T-helper 17 cell (primary cell): Measurements from ENCODE around the gene OBP2A. TPM values are rescaled to one million over a fixed set of nuclear protein-coding genes. Genes with fewer than 3 reads are reported as not detected.

Experiments
- ATAC-seq: fragments of 150-1000 bp; cut with Tn5 transposase; 2 replicates; pipeline ENCODE4 v1.10.0; 2021; ENCODE audit warnings: mild to moderate bottlenecking, moderate library complexity
- DNase-seq, 3 donors: peaks; one replicate each; pipeline versions ENCODE4 v3.0.0 to v3.0.0-alpha.2; 2020 to 2021
- H3K9me3 ChIP-seq: one replicate; pipeline ENCODE4 v1.7.0; 2013; ENCODE audit warnings: low read length, mild to moderate bottlenecking; ENCODE audit not compliant: control insufficient read depth, poor library complexity, severe bottlenecking
- H3K27ac Mint-ChIP-seq: one replicate; pipeline ENCODE4 v1.8.0; 2022; ENCODE audit warnings: mild to moderate bottlenecking, moderate library complexity, mixed read lengths
- H3K27me3 Mint-ChIP-seq: one replicate; pipeline ENCODE4 v1.8.0; 2022; ENCODE audit warnings: mixed read lengths
- H3K36me3 Mint-ChIP-seq: one replicate; pipeline ENCODE4 v1.8.0; 2022; ENCODE audit warnings: low read depth, mixed read lengths
- H3K4me1 Mint-ChIP-seq: one replicate; pipeline ENCODE4 v1.8.0; 2022; ENCODE audit warnings: mild to moderate bottlenecking, mixed read lengths
- H3K4me3 Mint-ChIP-seq: one replicate; pipeline ENCODE4 v1.8.0; 2022; ENCODE audit warnings: mild to moderate bottlenecking, moderate library complexity, mixed read lengths
- total RNA-seq, 4 donors: library from RNA in 2 of 4; stranded (reverse) in 2 of 4; gene quantifications; one replicate each; pipeline ENCODE4 v1.2.3 and lab custom pipeline; 2022 to 2026

The OBP2A gene
- total RNA-seq, 2 donors from 2014 or later = not detected

DNA sequence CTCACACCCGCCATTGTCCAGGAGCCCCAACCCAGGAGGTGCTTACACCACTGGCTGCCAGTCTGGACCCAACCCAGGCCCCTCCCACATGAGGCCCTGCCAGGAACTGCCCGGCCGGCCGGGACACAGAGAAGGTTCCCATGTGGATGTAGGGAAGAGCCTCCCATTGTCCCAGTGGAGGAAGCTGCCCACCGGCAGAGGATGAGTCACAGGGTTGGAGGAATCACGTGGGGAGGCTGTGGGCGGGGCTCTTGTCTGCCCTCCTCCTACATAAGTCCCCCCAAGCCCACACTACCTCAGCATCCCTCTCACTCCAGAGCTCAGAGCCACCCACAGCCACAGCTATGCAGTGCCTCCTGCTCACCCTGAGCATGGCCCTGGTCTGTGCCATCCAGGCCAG is 41.7 kb downstream of the OBP2A start:
- DNase-seq = no peak
- Mint-ChIP-seq H3K27me3 (peaks cover 30% of the 10 kb centered on the region), H3K4me1 (peaks cover 2% of the 10 kb centered on the region), H3K27ac (no peak overlapping the region), H3K36me3 (peaks cover 4% of the 10 kb centered on the region), H3K4me3 (no peak overlapping the region)
- ATAC-seq = no peak
- no peaks in the 10 kb centered on the region for H3K9me3 ChIP-seq

GRCh38 chr9:135588371-135588770 is 42.4 kb downstream of the OBP2A start:
- peaks cover 2% of the 10 kb centered on the region for H3K4me1 Mint-ChIP-seq
- H3K9me3 ChIP-seq = no peaks in the 10 kb centered on the region
- no peak overlapping the region for H3K4me3 Mint-ChIP-seq
- DNase-seq = no peak
- no peak for ATAC-seq
- H3K27me3 Mint-ChIP-seq = peaks cover 26% of the 10 kb centered on the region
- H3K36me3 Mint-ChIP-seq = peaks cover 4% of the 10 kb centered on the region
- no peak overlapping the region for H3K27ac Mint-ChIP-seq

DNA sequence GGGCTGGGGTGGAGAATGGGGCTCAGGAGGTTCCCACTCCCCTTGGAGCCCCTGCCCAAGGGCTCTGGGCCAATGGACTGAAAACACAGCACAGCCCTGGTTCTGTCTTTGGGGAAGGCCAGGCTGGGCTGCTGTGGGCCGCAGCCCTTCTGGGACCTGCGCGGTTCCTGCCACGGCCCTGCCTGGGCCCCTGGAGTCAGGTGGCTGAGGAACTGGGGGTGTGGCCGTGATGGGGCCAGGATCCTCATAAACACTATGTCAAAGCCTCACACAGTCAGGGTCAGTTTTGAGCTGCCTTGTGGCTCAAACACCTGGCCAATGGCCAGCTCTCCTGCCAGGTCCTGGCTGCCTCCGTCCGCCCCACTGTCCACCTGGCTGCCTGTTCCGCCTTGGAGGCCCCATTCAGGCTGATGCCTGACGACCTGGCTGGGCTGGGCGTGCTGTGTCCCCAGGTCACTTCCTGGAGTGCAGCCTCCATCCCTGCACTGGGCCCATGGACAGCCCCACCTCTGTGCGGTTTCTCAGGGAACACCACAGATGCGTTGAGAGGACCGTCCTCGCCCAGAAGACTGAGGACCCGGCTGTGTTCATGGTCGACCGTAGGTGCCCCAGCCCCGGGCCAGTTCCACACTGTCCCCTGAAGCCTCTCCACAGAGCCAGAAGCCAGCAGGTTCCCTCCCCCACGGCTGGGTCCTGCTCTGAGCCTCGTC is 43.1 kb downstream of the OBP2A start:
- H3K36me3 Mint-ChIP-seq = peaks cover 4% of the 10 kb centered on the region
- no peak overlapping the region for H3K4me3 Mint-ChIP-seq
- ATAC-seq (no peak), DNase-seq (no peak)
- H3K4me1 Mint-ChIP-seq = peaks cover 2% of the 10 kb centered on the region
- H3K27me3 Mint-ChIP-seq = peaks cover 29% of the 10 kb centered on the region
- H3K27ac Mint-ChIP-seq = no peak overlapping the region
- H3K9me3 ChIP-seq = no peaks in the 10 kb centered on the region

GRCh38 chr9:135589596-135590485 is 43.9 kb downstream of the OBP2A start:
- no peak overlapping the region for H3K4me3 Mint-ChIP-seq
- H3K9me3 ChIP-seq = no peaks in the 10 kb centered on the region
- no peak for ATAC-seq
- no peak overlapping the region for H3K27ac Mint-ChIP-seq
- no peak for DNase-seq
- H3K4me1 Mint-ChIP-seq = peaks cover 2% of the 10 kb centered on the region
- peaks cover 4% of the 10 kb centered on the region for H3K36me3 Mint-ChIP-seq
- peaks cover 23% of the 10 kb centered on the region for H3K27me3 Mint-ChIP-seq

DNA sequence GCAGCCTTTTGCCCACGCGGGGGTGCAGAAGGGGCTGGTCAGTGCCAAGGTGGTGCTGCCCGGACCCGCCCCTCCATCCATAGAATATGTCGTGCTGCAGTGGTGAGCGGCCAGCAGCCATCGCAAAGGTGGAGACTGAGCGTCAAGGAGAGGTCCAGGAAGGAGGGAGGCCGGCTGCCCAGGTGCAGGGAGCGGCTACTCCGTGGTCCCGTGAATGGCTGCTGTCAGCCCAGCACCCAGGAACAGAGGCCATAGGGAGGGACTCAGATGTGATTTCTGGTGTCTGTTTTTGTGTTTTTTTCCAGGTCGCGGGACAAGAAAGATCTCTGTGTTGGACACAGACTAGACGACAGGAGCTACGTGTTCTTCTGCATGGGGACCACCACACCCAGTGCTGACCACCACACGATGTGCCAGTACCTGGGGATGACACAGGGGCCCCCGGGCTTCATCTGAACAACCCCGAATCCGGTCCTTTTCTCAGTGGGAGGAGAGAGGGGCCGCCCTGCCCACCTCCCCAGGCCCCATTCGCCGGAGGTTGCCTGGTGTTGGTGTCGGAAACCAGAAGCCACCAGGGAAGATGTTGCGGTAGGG is 44.7 kb downstream of the OBP2A start:
- Mint-ChIP-seq H3K36me3 (peaks cover 4% of the 10 kb centered on the region), H3K27me3 (peaks cover 19% of the 10 kb centered on the region), H3K4me1 (peaks cover 2% of the 10 kb centered on the region), H3K4me3 (no peak overlapping the region), H3K27ac (no peak overlapping the region)
- ATAC-seq (no peak), DNase-seq (no peak)
- H3K9me3 ChIP-seq = no peaks in the 10 kb centered on the region

GRCh38 chr9:135591506-135592330 is 45.8 kb downstream of the OBP2A start:
- peaks cover 2% of the 10 kb centered on the region for H3K4me1 Mint-ChIP-seq
- H3K27ac Mint-ChIP-seq = no peak overlapping the region
- ATAC-seq (no peak), DNase-seq (no peak)
- H3K36me3 Mint-ChIP-seq = peaks cover 4% of the 10 kb centered on the region
- H3K9me3 ChIP-seq = no peaks in the 10 kb centered on the region
- peaks cover 23% of the 10 kb centered on the region for H3K27me3 Mint-ChIP-seq
- no peak overlapping the region for H3K4me3 Mint-ChIP-seq

GRCh38 chr9:135592331-135592590 is 46.3 kb downstream of the OBP2A start:
- Mint-ChIP-seq H3K36me3 (peaks cover 4% of the 10 kb centered on the region), H3K4me3 (no peak overlapping the region), H3K27ac (no peak overlapping the region), H3K27me3 (peaks cover 27% of the 10 kb centered on the region), H3K4me1 (peaks cover 2% of the 10 kb centered on the region)
- H3K9me3 ChIP-seq = no peaks in the 10 kb centered on the region
- DNase-seq (no peak), ATAC-seq (no peak)

DNA sequence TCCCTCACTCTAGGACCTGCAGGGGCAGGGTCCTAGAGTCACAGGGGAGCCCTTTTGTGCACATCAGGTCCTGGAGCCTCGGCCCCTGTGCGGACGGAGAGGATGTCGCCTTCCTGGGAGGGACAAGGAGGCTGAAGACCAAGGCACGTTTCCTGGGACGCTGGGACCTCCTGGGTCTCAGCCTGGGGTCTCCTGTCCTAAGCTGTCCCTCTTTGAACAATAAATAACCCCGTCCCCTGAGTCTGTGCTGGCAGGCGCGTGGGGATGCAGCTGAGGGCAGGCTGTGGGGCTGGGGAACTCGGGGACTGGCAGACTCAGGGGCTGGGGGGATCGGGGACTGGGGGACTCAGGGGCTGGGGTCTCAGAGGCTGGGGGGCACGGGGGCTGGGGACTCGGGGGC is 46.7 kb downstream of the OBP2A start:
- Mint-ChIP-seq H3K27me3 (peaks cover 28% of the 10 kb centered on the region), H3K4me3 (no peak overlapping the region), H3K36me3 (peaks cover 4% of the 10 kb centered on the region), H3K4me1 (peaks cover 2% of the 10 kb centered on the region), H3K27ac (no peak overlapping the region)
- DNase-seq = no peak
- H3K9me3 ChIP-seq = no peaks in the 10 kb centered on the region
- no peak for ATAC-seq

- ATAC-seq (no peak), DNase-seq (no peak)
- Mint-ChIP-seq H3K4me3 (no peak overlapping the region), H3K36me3 (no peaks in the 10 kb centered on the region), H3K27ac (no peak overlapping the region), H3K4me1 (no peaks in the 10 kb centered on the region), H3K27me3 (peaks cover 42% of the 10 kb centered on the region)
- no peaks in the 10 kb centered on the region for H3K9me3 ChIP-seq
Observed at GRCh38 chr9:135596211-135596610, 50.3 kb downstream of the OBP2A start.

Other genes starting within 250 kb of the OBP2A start
- 1 to 10 TPM; 2.1 to 2.6 TPM for gene PPP1R26, start 66.3 kb upstream of the OBP2A start, total RNA-seq
- 10 to 100 TPM; 22.3 to 25.0 TPM for gene MRPS2, start 45.4 kb upstream of the OBP2A start, total RNA-seq
- gene LCN1, start 24.7 kb upstream of the OBP2A start, total RNA-seq = not detected
- not detected for gene PAEP, start 15.6 kb downstream of the OBP2A start, total RNA-seq
- gene GLT6D1, start 93.4 kb downstream of the OBP2A start, total RNA-seq = not detected
- not detected for gene LCN9, start 117.2 kb downstream of the OBP2A start, total RNA-seq
- gene SOHLH1, start 153.4 kb downstream of the OBP2A start, total RNA-seq = not detected
- gene KCNT1, start 156.1 kb downstream of the OBP2A start, total RNA-seq = under 1 TPM; 0.23 to 0.37 TPM